ENCODE measurements around the gene NOPCHAP1.

Gene NOPCHAP1

GRCh38 chr12:105018776-105019175, 32.7 kb downstream of the NOPCHAP1 start:
- H3K9me3 ChIP-seq: no peaks in the 10 kb centered on the region
- H3K27me3 ChIP-seq: no peaks in the 10 kb centered on the region
- no peaks in the 10 kb centered on the region for H3K4me1 ChIP-seq
- H3K36me3 ChIP-seq: peaks cover 12% of the 10 kb centered on the region
- DNase-seq: no peak
- TF ChIP-seq CTCF (IDR thresholded peaks at IDR 0.05; ENCODE audit: low read depth, low read length): no peak
- no peak overlapping the region for H3K4me3 ChIP-seq (ENCODE audit: low read depth, low read length)

DNA sequence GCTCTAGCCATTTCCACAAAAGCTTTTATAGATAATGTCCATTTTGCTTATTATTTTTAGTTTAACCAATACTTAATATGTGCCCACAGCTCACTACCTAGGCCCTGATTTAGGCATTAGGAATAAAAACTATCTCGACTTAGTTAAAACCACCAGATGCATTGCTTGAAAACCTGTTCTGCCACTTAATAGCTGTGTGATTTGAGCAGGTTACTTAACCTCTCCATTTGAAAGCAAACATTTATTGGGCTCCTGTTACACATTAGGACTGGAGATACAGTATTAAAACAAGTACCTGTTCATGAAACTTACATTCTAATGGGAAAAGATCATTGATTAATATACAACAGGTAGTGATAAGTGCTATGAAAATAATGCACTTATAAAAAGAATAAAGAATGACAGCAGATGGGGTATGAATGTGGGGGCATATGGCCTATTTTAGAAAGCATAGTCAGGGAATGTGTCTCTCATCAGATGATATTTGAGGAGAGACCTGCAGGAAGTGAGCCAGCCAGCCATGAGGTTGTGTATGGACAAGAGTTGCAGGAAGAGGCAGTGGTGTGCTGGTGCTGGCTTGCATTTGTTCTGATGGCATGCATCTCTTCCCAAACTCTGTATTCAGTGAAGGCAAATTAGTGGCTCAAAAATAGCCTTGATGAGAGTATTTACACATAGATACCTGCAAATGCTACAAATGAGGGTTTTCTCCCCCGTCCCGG, 34.3 kb downstream of the NOPCHAP1 start:
- Histone ChIP-seq H3K4me3 (ENCODE audit: low read depth, low read length) (no peak overlapping the region), H3K4me1 (peaks cover 4% of the 10 kb centered on the region; the same call in 1 of the 2 replicates), H3K27me3 (no peaks in the 10 kb centered on the region), H3K9me3 (no peaks in the 10 kb centered on the region), H3K36me3 (peaks cover 11% of the 10 kb centered on the region)
- no peak for DNase-seq
- no peak for TF ChIP-seq CTCF (IDR thresholded peaks at IDR 0.05; ENCODE audit: low read depth, low read length)

DNA sequence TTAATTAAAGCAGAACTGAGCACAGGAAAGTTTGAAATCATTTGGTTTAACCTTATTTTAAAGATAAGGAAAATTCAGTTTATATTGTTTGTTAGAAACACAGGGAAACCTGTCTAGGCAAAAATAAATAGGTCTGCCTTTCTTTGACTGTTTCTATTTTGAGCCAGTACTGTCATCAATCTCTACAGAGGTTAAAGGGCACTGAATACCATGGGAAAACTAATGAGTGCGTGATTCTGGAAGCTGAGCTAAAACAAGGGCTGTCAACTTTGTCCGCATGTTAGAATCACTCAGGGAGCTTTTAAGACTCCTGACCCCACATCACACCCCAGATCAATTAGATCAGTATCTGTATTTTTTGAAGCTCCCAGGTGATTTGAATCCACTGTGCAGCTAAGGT, 38.8 kb downstream of the NOPCHAP1 start:
- no peak for DNase-seq
- no peak for TF ChIP-seq CTCF (IDR thresholded peaks at IDR 0.05; ENCODE audit: low read depth, low read length)
- H3K27me3 ChIP-seq: no peaks in the 10 kb centered on the region
- H3K36me3 ChIP-seq: no peaks in the 10 kb centered on the region
- H3K9me3 ChIP-seq: no peaks in the 10 kb centered on the region
- H3K4me3 ChIP-seq (ENCODE audit: low read depth, low read length): no peak overlapping the region
- H3K4me1 ChIP-seq: peaks cover 4% of the 10 kb centered on the region; the same call in 1 of the 2 replicates

DNA sequence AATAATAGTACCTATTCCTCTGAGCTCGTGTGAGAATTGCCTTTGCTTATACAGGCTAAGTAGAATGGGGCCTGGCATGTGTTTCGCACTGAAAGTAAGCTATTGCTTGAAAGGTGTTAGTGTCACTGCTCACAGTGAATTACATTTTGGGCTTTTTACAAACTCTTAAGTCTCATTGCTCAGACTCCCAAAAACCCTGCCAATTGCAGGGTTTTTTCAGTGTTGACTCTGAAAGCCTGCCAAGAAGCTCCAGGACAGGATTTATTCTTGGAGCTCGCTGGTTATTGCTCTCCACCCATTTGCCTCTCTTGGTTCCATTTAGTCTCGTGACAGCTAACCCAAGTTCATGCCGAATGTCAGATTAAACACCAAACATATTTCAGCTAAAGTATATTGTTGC, 39.8 kb downstream of the NOPCHAP1 start:
- Histone ChIP-seq H3K4me1 (peaks cover 4% of the 10 kb centered on the region; the same call in 1 of the 2 replicates), H3K36me3 (no peaks in the 10 kb centered on the region), H3K4me3 (ENCODE audit: low read depth, low read length) (no peak overlapping the region), H3K27me3 (no peaks in the 10 kb centered on the region), H3K9me3 (no peaks in the 10 kb centered on the region)
- no peak for DNase-seq
- TF ChIP-seq CTCF (IDR thresholded peaks at IDR 0.05; ENCODE audit: low read depth, low read length): no peak

DNA sequence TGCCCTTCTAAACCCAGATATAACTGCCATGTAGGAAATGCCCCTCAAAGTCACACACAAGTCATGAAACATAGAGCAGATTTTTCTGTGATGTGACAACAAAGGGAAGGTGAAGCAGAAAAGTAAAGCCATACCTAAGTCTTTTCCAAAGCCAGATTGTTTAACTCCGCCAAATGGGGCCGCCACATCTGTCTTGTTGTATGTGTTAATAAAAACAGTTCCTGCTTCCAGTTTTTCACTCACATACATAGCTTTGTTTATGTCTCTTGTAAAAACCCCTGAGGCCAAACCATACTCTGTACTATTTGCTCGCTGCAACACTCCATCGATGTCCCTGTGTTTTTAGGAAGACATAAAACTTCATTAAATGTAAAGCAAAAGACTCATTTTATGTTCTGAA, 40.3 kb downstream of the NOPCHAP1 start:
- H3K4me1 ChIP-seq: peaks cover 4% of the 10 kb centered on the region; the same call in 1 of the 2 replicates
- no peak for TF ChIP-seq CTCF (IDR thresholded peaks at IDR 0.05; ENCODE audit: low read depth, low read length)
- no peak for DNase-seq

More for the DNA sequence above, 40.3 kb downstream of the NOPCHAP1 start:
- H3K27me3 ChIP-seq: no peaks in the 10 kb centered on the region
- H3K4me3 ChIP-seq (ENCODE audit: low read depth, low read length): no peak overlapping the region
- H3K36me3 ChIP-seq: no peaks in the 10 kb centered on the region
- no peaks in the 10 kb centered on the region for H3K9me3 ChIP-seq

Data from BE2C (cell line).